ENCODE measurements around the gene TNFAIP8L2. TPM values are rescaled to one million over a fixed set of nuclear protein-coding genes. Genes with fewer than 3 reads are reported as not detected.
"Not testable (repeated sequence)": the region's sequence is repeated elsewhere in the genome, so short reads cannot be mapped to it uniquely, and the experiment has no call there.

The TNFAIP8L2 gene
- total RNA-seq, 1 experiment from 2014 or later: 0.14 TPM

DNA sequence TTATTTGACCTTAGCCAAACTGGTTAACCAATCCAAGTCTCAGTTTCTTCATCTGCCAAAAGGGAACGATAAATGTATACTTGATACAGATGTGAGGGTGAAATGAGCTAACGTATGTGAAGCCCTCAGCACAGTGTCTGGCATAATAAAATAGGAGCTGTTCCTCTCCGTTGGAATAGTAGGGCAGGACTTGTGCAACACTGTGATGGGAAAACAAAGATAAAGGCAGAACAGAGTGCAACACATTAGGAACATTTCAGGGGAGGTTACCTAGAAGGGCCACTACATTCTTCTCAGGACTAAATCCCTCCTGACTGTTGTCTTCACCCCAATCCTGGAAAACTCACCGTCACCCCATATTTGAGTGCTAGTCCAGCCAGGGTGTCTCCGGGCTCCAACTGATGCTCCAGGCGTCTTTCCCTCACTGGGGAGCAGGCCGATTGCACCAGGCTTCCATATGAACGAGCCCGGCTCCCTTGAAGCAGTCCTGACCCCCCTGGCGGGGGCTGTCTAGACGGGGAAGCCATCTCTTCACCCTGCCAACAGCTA, 8.4 kb downstream of the TNFAIP8L2 start:
- no peak for DNase-seq
- no peaks in the 10 kb centered on the region for H3K27me3 ChIP-seq (ENCODE audit: control insufficient read depth, insufficient read depth, low read length)

DNA sequence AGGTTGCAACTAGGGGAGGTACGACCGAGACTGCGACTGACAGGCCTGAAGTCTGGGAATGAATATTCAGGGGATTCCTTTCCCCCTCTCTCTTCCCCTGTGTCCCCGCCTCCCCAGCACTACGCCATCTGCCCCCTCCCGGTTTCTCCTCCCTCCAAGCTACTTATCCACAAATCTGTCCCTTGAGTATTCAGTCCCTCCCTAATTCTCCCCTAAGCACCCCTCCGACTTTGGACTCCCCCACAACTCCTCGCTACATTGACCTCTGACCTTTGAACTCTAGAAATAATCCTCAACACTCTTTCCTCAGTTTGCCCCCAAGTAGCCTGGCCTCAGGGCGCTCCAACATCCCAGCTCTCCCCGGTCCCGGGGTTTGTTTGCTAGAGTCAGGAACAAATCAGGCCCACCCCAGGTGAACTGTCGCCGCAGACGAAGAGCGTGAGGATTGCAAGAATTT, 8.9 kb downstream of the TNFAIP8L2 start:
- Histone ChIP-seq H3K4me3 (ENCODE audit: insufficient read depth, low read depth, low read length) (peak overlapping the region; percentile 62), H3K27me3 (ENCODE audit: control insufficient read depth, insufficient read depth, low read length) (no peaks in the 10 kb centered on the region), H3K36me3 (replicated peaks; ENCODE audit: control insufficient read depth, insufficient read depth, low read length) (peaks cover 9% of the 10 kb centered on the region)
- DNase-seq: peak; percentile 89

More for the DNA sequence above, 8.4 kb downstream of the TNFAIP8L2 start:
- peak overlapping the region; percentile 62 for H3K4me3 ChIP-seq (ENCODE audit: insufficient read depth, low read depth, low read length)
- peaks cover 10% of the 10 kb centered on the region for H3K36me3 ChIP-seq (replicated peaks; ENCODE audit: control insufficient read depth, insufficient read depth, low read length)

DNA sequence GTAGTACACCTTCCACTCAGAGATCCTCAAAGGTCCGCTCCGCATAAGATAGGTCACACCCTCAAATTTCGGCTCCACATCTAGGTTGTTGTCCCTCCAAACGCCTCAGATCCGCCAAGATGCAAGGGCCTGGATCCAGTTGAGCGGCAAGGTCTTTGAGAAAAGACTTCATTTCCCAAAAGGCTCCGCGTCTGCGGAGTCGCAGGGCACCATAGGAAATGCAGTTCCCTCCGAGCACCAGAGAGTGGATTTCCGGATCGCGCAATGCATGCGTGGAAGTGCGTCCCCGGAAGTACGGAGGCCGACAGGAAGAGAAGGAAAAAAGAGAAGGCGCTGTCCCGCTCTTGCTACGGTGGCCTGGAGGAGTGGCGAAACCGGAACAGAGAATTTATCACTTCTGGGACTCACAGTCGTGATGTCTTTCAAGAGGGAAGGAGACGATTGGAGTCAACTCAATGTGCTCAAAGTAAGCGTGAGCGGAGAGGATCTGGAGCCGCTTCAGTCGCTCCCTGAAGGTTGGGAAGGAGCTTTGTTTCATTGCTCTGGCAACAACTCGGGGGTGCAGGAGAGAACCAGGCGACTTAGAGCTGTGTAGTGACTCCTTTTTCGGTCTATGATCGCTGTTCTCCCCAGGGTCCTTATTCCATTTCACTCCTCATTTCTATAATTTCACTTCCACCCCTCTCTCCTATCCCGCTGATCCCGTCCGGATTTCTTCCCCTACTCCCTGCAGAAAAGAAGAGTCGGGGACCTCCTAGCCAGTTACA, 9.5 kb downstream of the TNFAIP8L2 start, which contains the start of the genes LYSMD1 and SCNM1:
Gene LYSMD1 (minus strand): TSS at position 165 of the 767 bp plus-strand sequence. CDS start 644 bp downstream, outside the sequence.
Gene SCNM1 (plus strand): TSS at position 407 of the 767 bp plus-strand sequence. CDS start 9 bp downstream, at position 416.
- no peaks in the 10 kb centered on the region for H3K27me3 ChIP-seq (ENCODE audit: control insufficient read depth, insufficient read depth, low read length)
- H3K4me3 ChIP-seq (ENCODE audit: insufficient read depth, low read depth, low read length): peak within 1 kb of the TSS; percentile 62
- H3K36me3 ChIP-seq (replicated peaks; ENCODE audit: control insufficient read depth, insufficient read depth, low read length): peaks cover 7% of the 10 kb centered on the region
- DNase-seq: peak; percentile 88

DNA sequence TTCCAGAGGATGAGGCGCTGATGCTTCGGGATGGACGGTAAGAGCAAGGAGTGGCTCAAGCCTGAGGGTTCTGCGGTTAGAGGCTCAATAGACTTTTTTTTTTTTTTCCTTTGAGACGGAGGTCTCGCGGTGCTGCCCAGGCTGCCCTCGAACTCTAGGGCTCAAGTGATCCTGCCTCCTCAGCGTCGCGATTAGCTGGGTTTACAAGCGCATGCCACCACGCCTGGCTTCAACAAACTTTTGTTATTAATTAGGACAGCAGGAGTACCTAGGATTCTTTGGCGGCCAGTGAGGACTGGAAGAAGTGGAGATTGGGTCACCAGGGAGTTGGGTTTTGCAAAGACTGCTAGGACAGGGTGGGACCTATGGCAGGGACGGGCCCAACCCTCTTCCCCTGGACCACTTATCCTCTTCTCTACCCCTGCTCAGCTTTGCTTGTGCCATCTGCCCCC, 10.1 kb downstream of the TNFAIP8L2 start:
- DNase-seq: no peak
- peaks cover 7% of the 10 kb centered on the region for H3K36me3 ChIP-seq (replicated peaks; ENCODE audit: control insufficient read depth, insufficient read depth, low read length)
- H3K4me3 ChIP-seq (ENCODE audit: insufficient read depth, low read depth, low read length): peak overlapping the region; percentile 62
- H3K27me3 ChIP-seq (ENCODE audit: control insufficient read depth, insufficient read depth, low read length): no peaks in the 10 kb centered on the region

DNA sequence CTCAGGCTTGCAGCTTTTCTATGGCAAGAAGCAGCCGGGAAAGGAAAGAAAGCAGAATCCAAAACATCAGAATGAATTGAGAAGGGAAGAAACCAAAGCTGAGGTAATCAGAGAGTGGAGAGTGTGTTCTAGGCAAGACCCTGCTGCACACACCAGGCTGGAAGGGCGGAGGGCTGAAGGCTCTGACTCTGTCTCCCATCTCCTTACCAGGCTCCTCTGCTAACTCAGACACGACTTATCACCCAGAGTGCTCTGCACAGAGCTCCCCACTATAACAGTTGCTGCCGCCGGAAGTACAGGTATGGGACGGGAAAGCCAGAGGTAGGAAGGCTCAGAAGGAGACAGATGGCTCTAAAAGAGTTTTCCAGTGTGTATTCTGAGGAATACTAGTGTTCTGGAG, 10.7 kb downstream of the TNFAIP8L2 start:
- Histone ChIP-seq H3K27me3 (ENCODE audit: control insufficient read depth, insufficient read depth, low read length) (no peaks in the 10 kb centered on the region), H3K36me3 (replicated peaks; ENCODE audit: control insufficient read depth, insufficient read depth, low read length) (peaks cover 4% of the 10 kb centered on the region), H3K4me3 (ENCODE audit: insufficient read depth, low read depth, low read length) (no peak overlapping the region)
- DNase-seq: no peak

DNA sequence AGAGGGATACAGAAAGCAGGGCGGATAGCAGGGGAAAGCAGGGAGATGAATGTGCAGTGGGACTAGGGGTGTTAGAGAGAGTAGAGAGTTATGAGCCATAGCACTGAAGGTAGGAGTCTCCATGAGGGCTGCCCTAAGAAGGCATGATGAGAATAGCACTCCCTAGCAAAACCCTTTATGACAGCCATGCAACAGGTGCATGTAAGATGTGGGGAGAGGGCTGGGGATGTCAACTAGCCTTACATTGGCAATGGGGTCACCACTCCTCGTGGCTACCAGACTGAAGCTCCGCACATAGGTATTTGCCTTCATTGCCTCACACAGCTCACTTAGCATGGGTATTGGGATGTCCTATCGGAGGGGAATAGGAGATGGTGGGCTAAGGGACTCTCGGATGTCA, 14.7 kb downstream of the TNFAIP8L2 start:
- DNase-seq: no peak
- no peak overlapping the region for H3K4me3 ChIP-seq (ENCODE audit: insufficient read depth, low read depth, low read length)
- H3K27me3 ChIP-seq (ENCODE audit: control insufficient read depth, insufficient read depth, low read length): no peaks in the 10 kb centered on the region
- H3K36me3 ChIP-seq (replicated peaks; ENCODE audit: control insufficient read depth, insufficient read depth, low read length): peaks cover 4% of the 10 kb centered on the region

DNA sequence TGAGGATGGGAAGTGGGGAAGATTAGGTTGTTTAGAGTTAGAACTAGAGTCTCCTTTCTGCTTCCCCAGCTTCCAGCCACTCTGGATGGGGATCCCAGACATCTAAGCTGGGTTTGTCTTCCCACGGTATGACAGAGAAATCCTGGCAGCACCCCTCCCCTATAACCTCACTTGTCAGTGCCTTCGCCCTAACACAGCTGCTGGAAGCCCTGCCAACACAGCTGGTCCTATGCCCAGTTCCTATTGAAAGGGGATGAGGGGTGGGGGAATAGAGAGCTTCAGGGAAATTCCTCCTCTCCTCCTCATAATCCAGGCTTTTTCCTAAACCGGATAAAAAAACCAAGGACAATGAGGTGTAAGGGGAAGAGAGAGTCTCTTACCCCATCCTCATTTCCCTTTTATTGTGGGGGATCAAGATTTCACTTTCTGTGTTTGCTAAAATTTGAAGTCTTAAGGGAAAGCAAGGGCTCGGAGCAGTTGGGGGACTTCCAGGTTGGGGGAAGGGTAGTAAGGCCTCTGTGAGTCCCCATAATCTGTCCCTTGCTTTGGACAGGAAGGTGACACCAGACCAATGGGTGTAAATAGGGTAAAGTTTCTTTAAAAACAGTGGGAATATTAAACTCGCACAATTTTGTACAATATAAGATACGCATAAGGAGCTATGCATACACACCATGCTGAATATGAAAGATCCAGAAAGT, 18.7 kb downstream of the TNFAIP8L2 start:
- no peak for DNase-seq
- Histone ChIP-seq H3K4me3 (ENCODE audit: insufficient read depth, low read depth, low read length) (no peak overlapping the region), H3K36me3 (replicated peaks; ENCODE audit: control insufficient read depth, insufficient read depth, low read length) (peaks cover 11% of the 10 kb centered on the region), H3K27me3 (ENCODE audit: control insufficient read depth, insufficient read depth, low read length) (no peaks in the 10 kb centered on the region)

DNA sequence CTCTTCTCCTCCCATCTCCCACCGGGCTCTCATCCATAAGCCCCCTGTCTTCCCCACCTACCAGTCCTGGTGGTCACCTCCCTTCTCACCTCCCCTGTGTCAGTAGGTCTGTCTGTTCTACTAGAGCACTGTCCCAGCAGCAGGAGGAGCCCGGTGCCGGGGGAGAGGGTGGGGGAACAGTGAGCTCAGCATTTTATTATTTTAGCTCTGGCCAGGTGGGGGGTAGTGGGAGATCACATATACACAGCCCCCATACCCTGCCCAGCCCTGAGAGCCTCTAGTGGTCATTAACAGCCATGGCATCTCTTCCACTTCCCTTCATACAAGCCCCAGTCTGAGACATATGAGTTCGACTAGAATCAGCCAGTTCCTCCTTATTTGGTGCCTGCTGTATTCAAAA, 19.4 kb downstream of the TNFAIP8L2 start, which contains the start of gene TMOD4:
Gene TMOD4 (minus strand): TSS at position 119 of the 400 bp plus-strand sequence. CDS start 1,106 bp downstream, outside the sequence.
- H3K36me3 ChIP-seq (replicated peaks; ENCODE audit: control insufficient read depth, insufficient read depth, low read length): peaks cover 14% of the 10 kb centered on the region
- DNase-seq: peak; percentile 79
- no peaks in the 10 kb centered on the region for H3K27me3 ChIP-seq (ENCODE audit: control insufficient read depth, insufficient read depth, low read length)
- H3K4me3 ChIP-seq (ENCODE audit: insufficient read depth, low read depth, low read length): no peak within 1 kb of the TSS

DNA sequence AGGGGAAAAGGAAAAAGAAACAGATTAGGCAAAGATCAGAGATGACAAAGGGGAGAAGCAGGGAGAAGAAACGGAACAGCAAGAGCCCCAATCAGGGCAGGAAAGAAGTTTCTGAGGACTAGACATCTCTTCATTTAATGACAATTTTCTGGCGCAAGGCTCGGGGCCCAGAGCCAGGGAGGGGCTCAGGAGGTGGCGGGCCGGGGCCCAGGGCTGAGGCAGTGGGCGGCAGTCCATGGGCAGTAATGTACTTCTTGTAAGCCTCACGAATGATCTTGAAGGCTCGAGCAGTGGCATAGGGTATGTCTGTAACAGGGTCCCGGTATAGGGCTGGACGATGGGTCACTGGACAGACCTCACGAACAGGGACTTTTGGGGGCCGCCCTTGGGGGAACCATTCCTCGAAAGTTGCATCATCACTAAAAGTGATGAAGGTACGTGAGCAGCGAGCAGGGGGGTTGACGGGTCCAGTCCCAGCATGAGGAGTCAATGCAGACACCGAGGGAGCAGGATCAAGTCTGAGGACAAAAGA, 20.1 kb downstream of the TNFAIP8L2 start:
- Histone ChIP-seq H3K36me3 (replicated peaks; ENCODE audit: control insufficient read depth, insufficient read depth, low read length) (peaks cover 17% of the 10 kb centered on the region), H3K27me3 (ENCODE audit: control insufficient read depth, insufficient read depth, low read length) (no peaks in the 10 kb centered on the region), H3K4me3 (ENCODE audit: insufficient read depth, low read depth, low read length) (no peak overlapping the region)
- no peak for DNase-seq

DNA sequence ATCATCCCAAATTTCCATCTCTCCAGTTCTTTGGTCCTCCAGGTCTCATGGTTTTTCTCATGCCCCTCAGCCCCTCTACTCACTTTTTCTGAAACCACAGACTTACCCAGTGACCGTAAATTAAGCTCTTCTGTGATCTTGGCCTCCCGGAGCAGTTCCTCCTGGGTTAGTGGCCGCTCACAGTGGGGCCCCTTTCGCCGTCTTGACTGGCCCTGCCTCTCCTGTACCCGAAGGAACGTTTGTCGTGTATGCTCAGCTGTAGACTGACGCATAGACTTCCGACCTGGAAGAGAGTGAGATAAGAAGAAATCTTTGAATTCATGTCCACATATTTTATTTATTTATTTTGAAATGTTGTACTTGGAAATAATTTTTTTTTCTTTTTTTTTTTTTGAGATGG, 27.8 kb downstream of the TNFAIP8L2 start:
- Histone ChIP-seq H3K4me3 (ENCODE audit: insufficient read depth, low read depth, low read length) (no peak overlapping the region), H3K36me3 (replicated peaks; ENCODE audit: control insufficient read depth, insufficient read depth, low read length) (peaks cover 26% of the 10 kb centered on the region)
- no peak for DNase-seq

DNA sequence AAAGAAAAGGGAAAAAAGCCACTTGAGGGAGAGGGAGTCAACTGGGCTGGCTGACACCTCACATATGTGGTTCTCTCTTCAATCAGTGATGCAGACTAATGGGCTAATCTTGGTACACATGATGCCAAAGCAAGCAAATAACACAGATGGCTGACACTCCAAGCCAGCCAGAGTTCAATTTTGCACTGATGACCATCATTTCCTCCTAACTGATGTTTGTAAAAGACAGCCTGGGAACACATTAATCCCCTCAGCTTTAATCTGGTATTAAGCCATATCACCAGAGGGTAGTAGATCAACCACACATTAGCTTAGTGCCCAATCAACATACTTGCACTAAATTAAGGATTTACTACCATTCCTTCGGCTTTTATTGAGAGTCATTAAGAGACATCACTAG, 30.8 kb downstream of the TNFAIP8L2 start:
- H3K36me3 ChIP-seq (replicated peaks; ENCODE audit: control insufficient read depth, insufficient read depth, low read length): peaks cover 17% of the 10 kb centered on the region
- no peak for DNase-seq
- H3K27me3 ChIP-seq (ENCODE audit: control insufficient read depth, insufficient read depth, low read length): no peaks in the 10 kb centered on the region
- H3K4me3 ChIP-seq (ENCODE audit: insufficient read depth, low read depth, low read length): no peak overlapping the region

More for the DNA sequence above, 27.8 kb downstream of the TNFAIP8L2 start:
- H3K27me3 ChIP-seq (ENCODE audit: control insufficient read depth, insufficient read depth, low read length): no peaks in the 10 kb centered on the region

DNA sequence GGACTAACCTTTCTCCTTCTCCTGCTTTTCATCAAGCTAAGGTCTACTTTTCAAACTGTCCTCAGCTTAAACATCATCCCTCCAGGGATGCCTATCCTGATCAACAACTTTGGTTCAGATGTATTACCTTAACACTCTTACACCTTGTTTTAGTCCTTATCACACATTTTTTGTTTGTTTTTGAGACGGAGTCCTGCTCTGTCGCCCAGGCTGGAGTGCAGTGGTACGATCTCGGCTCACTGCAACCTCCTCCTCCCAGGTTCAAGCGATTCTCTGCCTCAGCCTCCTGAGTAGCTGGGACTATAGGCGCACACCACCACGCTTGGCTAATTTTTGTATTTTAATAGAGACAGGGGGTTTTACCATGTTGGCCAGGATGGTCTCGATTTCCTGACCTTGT, 32.2 kb downstream of the TNFAIP8L2 start:
- not testable (repeated sequence) for H3K4me3 ChIP-seq (ENCODE audit: insufficient read depth, low read depth, low read length); H3K27me3 ChIP-seq (ENCODE audit: control insufficient read depth, insufficient read depth, low read length); DNase-seq
- H3K36me3 ChIP-seq (replicated peaks; ENCODE audit: control insufficient read depth, insufficient read depth, low read length): peaks cover 12% of the 10 kb centered on the region

DNA sequence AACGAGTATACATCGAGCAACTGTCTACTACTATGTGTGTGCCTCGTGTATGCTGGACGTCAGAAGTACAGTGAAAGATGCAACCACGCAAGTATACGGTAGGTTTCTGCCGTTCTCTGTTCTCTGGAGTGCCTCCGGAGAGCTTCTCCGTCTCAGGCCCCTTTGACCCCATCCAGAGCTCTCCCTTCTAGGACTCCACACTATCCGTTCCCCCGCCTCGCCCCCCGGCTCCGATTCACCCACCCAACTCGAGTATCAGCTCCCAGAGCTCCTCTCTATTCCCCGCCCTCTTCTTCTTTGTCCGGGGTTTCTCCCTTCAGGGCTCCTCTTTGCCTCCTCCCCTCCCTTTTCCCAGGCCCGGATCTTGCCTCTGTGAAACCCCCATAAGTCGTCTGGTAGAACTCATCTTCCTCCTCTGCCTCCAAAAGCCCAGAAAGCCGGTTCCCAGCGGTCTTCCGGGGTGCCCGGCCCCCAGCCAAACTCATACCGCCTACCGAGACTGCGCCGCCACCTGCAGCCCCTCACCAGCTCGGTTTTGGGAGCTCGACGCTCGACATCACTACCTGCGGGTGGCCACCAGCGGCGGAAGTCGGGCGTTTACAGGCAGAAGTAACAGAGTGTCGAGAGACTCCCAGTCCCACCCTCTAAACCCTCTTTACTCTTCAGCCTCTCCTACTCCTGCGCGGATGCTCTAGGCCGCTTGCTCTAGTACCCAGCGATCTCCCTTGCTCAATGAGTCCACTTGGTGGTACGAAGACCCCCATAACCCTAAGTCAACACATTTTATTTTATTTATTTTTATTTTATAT, 33.4 kb downstream of the TNFAIP8L2 start, which contains the start of gene VPS72:
Gene VPS72 (minus strand): TSS at position 561 of the 809 bp plus-strand sequence. CDS start 76 bp downstream, at position 485.
- Histone ChIP-seq H3K27me3 (ENCODE audit: control insufficient read depth, insufficient read depth, low read length) (no peaks in the 10 kb centered on the region), H3K4me3 (ENCODE audit: insufficient read depth, low read depth, low read length) (peak within 1 kb of the TSS; percentile 75), H3K36me3 (replicated peaks; ENCODE audit: control insufficient read depth, insufficient read depth, low read length) (peaks cover 8% of the 10 kb centered on the region)
- DNase-seq: peak; percentile 94
